Activated B cell treated with CpG ODN at 0.5 μM for 24 hours (primary cell): Measurements from ENCODE around the gene TCIRG1. TPM values are rescaled to one million over a fixed set of nuclear protein-coding genes. Genes with fewer than 3 reads are reported as not detected.

Experiments
- ATAC-seq: fragments of 200-7000 bp; cut with Tn5 transposase; one replicate; pipeline ENCODE4 v1.10.0; 2021; ENCODE audit warnings: low read depth, mild to moderate bottlenecking, moderate library complexity
- CTCF ChIA-PET: fragments of 350-600 bp; sonication (Branson Sonifier 250); formaldehyde crosslinking; loops from one replicate; lab custom pipeline; 2021; ENCODE audit warnings: antibody characterized with exemption; lab: Charles Lee
- POLR2A ChIA-PET: fragments of 350-600 bp; sonication (Branson Sonifier 250); formaldehyde crosslinking; loops from one replicate; lab custom pipeline; 2021; ENCODE audit warnings: antibody characterized with exemption; lab: Charles Lee
- DNase-seq: peaks from one replicate; pipeline ENCODE4 v3.0.0; 2022
- H3K27ac Mint-ChIP-seq: one replicate; pipeline ENCODE4 v1.8.0; 2020; ENCODE audit warnings: mixed read lengths
- H3K27me3 Mint-ChIP-seq: one replicate; pipeline ENCODE4 v1.8.0; 2021; ENCODE audit warnings: mixed read lengths
- H3K36me3 Mint-ChIP-seq: one replicate; pipeline ENCODE4 v1.8.0; 2021; ENCODE audit warnings: low read depth, mixed read lengths
- H3K4me1 Mint-ChIP-seq: one replicate; pipeline ENCODE4 v1.8.0; 2021; ENCODE audit warnings: mixed read lengths
- H3K4me3 Mint-ChIP-seq: one replicate; pipeline ENCODE4 v1.8.0; 2020; ENCODE audit warnings: mild to moderate bottlenecking, mixed read lengths
- H3K9me3 Mint-ChIP-seq: one replicate; pipeline ENCODE4 v1.8.0; 2020; ENCODE audit warnings: mixed read lengths
- intact Hi-C: fragments of 100-400 bp; cut with micrococcal nuclease; formaldehyde crosslinking; loops from one replicate; pipeline ENCODE4 v1.15.1; 2024
- total RNA-seq: library from RNA; stranded (reverse); gene quantifications from 2 replicates; pipeline ENCODE4 v1.2.3, GENCODE V29; 2022
- TF ChIP-seq, protein P1 (sequence below): fragments of 200-600 bp; IDR thresholded peaks from one replicate; pipeline ENCODE4 v1.8.0; 2022; ENCODE audit warnings: antibody characterized with exemption, mild to moderate bottlenecking

TCIRG1 gene
- total RNA-seq, 1 donor from 2014 or later: 227 TPM

DNA sequence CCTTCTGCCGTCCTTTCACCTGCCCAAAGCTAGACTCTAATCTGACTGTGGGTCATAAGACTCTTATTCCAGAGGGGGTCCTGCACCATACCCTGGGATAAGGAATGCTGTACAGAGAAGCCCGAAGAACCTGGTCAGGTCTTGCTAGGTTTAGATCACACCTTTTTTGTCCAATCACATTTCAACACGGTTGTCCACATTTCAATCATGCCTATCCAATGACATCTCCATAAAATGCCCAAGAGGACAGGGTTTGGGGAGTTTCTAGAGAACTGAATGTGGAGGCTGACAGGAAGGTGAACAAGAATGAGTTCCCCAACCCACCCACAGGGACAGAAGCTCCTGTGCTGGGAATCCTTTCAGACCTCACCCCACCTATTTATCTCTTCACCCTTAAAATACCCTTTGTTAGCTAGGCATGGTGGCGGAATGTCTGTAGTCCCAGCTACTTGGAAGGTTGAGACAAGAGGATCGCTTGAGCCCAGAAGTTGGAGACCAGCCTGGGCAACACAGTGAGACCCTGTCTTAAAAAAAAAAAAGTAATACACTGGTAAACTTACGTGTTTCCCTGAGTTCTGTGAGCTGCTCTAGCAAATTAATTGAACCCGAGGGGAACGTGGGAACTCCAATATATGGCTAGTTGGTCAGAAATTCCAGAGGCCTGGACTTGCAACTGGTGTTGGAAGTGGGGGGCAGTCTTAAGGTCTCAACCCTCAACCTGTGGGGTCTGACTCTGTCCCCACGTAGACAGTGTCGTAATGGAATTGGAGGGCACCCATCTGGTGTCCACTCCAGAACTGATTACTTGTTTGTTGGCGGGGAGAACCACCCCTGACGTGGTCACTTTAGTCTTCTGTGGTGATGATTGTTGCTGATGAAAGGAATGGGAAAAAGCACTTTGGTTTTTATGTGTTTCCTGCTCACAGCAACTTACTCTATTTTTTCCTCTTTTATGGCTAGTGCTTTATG, 17.8 kb downstream of the TCIRG1 start:
- ATAC-seq: no peak
- Mint-ChIP-seq H3K27ac (no peak overlapping the region), H3K27me3 (no peaks in the 10 kb centered on the region), H3K4me1 (peaks cover 3% of the 10 kb centered on the region), H3K4me3 (no peak overlapping the region), H3K9me3 (no peaks in the 10 kb centered on the region), H3K36me3 (peaks cover 35% of the 10 kb centered on the region)
- no peak for DNase-seq
- ChIA-PET POLR2A (no interaction called here), CTCF (no interaction called here)
- TF ChIP-seq, protein P1, sequence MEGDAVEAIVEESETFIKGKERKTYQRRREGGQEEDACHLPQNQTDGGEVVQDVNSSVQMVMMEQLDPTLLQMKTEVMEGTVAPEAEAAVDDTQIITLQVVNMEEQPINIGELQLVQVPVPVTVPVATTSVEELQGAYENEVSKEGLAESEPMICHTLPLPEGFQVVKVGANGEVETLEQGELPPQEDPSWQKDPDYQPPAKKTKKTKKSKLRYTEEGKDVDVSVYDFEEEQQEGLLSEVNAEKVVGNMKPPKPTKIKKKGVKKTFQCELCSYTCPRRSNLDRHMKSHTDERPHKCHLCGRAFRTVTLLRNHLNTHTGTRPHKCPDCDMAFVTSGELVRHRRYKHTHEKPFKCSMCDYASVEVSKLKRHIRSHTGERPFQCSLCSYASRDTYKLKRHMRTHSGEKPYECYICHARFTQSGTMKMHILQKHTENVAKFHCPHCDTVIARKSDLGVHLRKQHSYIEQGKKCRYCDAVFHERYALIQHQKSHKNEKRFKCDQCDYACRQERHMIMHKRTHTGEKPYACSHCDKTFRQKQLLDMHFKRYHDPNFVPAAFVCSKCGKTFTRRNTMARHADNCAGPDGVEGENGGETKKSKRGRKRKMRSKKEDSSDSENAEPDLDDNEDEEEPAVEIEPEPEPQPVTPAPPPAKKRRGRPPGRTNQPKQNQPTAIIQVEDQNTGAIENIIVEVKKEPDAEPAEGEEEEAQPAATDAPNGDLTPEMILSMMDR: no peak
- intact Hi-C loops: no loop called here

DNA sequence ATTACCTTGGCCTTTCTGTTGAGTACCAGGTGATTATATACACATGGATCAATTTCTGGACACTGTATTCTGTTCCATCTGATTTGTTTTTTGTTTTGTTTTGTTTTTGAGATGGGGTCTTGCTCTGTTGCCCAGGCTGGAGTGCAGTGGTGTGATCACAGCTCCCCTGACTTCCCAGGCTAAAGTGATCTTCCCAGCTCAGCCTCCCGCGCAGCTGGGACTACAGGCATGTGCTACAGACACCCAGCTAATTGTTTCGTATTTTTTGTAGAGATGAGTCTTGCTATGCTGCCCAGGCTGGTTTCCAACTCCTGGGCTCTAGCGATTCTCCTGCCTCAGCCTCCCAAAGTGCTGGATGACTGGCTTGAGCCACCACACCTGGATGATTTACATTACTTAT, 19.0 kb downstream of the TCIRG1 start:
- intact Hi-C loops: no loop called here
- POLR2A ChIA-PET: no interaction called here
- H3K9me3 Mint-ChIP-seq: no peaks in the 10 kb centered on the region
- H3K27me3 Mint-ChIP-seq: no peaks in the 10 kb centered on the region
- no peak for ATAC-seq
- CTCF ChIA-PET: no interaction called here
- H3K27ac Mint-ChIP-seq: no peak overlapping the region
- H3K4me3 Mint-ChIP-seq: no peak overlapping the region
- H3K36me3 Mint-ChIP-seq: peaks cover 36% of the 10 kb centered on the region
- peaks cover 3% of the 10 kb centered on the region for H3K4me1 Mint-ChIP-seq
- TF ChIP-seq, protein P1: no peak
- DNase-seq: no peak

DNA sequence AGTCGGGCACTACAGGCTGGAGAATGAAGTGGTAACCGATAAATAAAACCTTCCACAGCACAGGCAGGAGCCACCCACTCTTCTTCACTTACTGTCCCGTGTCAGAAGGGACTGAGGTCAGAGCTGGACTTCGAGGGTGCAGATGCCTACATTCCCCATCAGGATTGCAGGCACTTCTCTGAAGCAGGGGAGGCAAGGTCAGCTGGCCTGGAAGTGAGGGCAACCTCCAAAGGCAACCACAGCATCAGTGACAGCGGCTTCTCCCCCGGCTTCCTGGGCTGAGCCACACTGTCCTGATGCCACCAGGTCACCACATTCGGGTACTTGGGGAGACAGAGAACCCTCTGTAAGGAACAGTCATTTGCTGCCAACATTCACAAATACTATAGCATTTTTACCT, 22.7 kb downstream of the TCIRG1 start:
- no peak overlapping the region for H3K4me3 Mint-ChIP-seq
- CTCF ChIA-PET: no interaction called here
- POLR2A ChIA-PET: interaction anchor here (0.9 kb wide), 1 partner anchor 10 kb away, joined by 4 read pairs; no protein-coding TSS in a partner anchor
- no peak overlapping the region for H3K27ac Mint-ChIP-seq
- no peaks in the 10 kb centered on the region for H3K9me3 Mint-ChIP-seq
- H3K4me1 Mint-ChIP-seq: no peaks in the 10 kb centered on the region
- TF ChIP-seq, protein P1: no peak
- H3K27me3 Mint-ChIP-seq: no peaks in the 10 kb centered on the region
- intact Hi-C loops: no loop called here
- peaks cover 57% of the 10 kb centered on the region for H3K36me3 Mint-ChIP-seq
- no peak for ATAC-seq
- DNase-seq: no peak

DNA sequence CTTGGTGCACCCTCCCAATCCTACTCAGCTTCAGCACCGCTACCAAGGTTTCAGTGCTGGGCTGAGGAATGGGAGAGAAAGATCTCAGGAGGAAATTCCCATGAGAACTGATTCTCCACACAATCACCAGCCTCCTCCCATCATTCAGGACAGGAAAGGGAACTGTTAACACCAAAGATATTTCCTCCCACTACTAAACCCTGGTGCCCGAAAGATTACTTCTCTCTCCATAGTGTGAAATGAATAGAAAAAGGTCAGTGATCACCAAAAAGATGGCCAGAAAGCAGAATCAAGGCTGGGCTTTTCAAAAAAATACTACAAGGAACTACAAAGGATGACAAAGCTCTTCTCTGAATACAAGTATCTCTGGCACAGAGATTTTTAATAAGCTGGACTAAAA, 26.1 kb downstream of the TCIRG1 start:
- no peak overlapping the region for H3K27ac Mint-ChIP-seq
- CTCF ChIA-PET: no interaction called here

DNA sequence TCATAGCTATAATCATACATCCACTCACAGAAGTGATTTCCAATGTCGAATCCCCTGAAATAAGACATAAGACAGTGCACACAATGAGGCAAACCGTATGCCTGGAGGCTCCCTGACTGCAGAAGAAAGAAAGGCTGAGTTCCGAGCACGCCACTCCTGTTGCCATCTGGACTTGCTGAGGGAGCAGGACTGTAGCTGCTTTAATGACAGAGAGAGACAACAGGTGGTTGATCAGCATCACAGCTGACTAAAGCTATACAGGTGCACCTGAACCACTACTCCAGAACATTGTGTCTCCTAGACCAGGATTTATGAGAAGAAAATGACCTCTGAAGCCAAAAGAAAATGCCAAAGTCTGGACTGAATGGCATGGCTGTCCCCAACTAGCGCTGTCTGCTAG, 27.0 kb downstream of the TCIRG1 start:
- DNase-seq (no peak), ATAC-seq (no peak)
- Mint-ChIP-seq H3K4me1 (no peaks in the 10 kb centered on the region), H3K36me3 (peaks cover 80% of the 10 kb centered on the region), H3K27me3 (no peaks in the 10 kb centered on the region), H3K27ac (no peak overlapping the region), H3K4me3 (no peak overlapping the region), H3K9me3 (no peaks in the 10 kb centered on the region)
- ChIA-PET POLR2A (no interaction called here), CTCF (no interaction called here)
- TF ChIP-seq, protein P1: no peak
- intact Hi-C loops: no loop called here

More for the DNA sequence above, 26.1 kb downstream of the TCIRG1 start:
- H3K9me3 Mint-ChIP-seq: no peaks in the 10 kb centered on the region
- DNase-seq: no peak
- H3K4me1 Mint-ChIP-seq: no peaks in the 10 kb centered on the region
- no peak overlapping the region for H3K4me3 Mint-ChIP-seq
- no peak for ATAC-seq
- peaks cover 78% of the 10 kb centered on the region for H3K36me3 Mint-ChIP-seq
- intact Hi-C loops: no loop called here
- POLR2A ChIA-PET: interaction anchor here (0.6 to 0.7 kb wide), 3 partner anchors 76 to 227 kb away, joined by 4 to 10 read pairs (median 7); no protein-coding TSS in a partner anchor
- TF ChIP-seq, protein P1: no peak
- no peaks in the 10 kb centered on the region for H3K27me3 Mint-ChIP-seq
